ENCODE results near the gene CSNK1G1. TPM values are rescaled to one million over a fixed set of nuclear protein-coding genes. Genes with fewer than 3 reads are reported as not detected.

CSNK1G1 gene
- total and polyA plus RNA-seq, 2 of the 4 experiments (the other 2 are of a cell fraction) = 7.4 to 29.4 TPM

DNA sequence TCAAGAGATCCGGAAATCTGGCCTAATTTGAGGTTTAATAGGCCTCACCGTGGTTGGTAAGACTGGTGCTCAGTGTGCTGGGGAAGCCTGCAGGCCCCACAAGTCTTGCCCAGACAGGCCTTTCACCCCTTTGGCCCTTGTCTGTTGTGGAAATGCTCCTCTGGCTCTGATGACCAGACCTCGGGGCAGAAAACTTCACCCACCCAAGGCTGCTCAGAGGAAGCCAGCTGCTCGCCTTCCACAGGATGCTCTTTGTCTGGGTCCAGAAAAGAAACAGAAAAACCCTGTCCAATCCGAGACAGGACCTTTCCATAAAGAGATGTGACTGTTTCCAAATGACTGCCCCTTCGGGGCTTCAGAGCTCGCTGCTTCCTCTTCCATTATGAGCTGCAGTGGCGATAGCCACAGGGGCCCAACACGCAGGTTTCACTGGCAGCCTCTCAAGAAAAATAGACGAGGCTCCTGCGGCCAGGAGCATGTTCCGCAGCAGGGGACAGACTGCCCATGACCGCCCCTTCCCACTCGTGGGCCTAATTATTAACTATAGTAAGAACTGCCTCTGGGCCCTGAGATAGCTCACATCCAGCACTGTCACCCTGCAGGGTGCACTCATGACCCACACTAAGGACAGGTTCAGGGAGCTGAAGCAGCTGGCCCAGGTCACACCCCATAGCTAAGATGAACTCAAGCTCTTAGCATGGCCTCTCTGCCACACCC, 211.2 kb downstream of the CSNK1G1 start (continued):
- no peak for TF ChIP-seq POLR2A (IDR thresholded peaks at IDR 0.05; ENCODE audit: low read depth, low read length)

DNA sequence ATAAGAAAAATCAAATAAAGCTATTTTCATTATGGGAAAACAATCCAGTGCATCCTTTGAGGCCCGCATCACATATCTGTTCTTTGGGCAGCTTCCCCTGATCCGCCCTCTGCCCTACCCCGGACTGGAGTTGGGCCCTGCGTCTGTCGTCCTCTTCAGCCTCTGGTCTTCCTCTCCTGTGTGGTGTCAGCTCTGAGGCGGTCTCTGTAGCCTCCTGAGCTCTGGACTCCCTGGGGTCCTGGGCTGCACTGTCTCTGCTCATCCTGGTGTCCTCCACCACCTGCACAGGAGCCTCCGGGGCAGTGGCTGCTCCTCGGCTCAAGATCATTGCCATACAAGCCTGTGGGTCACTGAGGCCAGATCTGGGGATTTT, 211.8 kb downstream of the CSNK1G1 start:
- ChIA-PET POLR2A (ENCODE audit: unreplicated experiment) (no interaction called here), CTCF (interaction anchor here (0.9 kb wide), 1 partner anchor 9 kb away, joined by 5 read pairs; no protein-coding TSS in a partner anchor)
- H3K79me1 ChIP-seq (ENCODE audit: low read depth in 1 of 2, low read length in 2 of 2) = no peaks in the 10 kb centered on the region
- no peak overlapping the region for H3K4me2 ChIP-seq (ENCODE audit: low read depth, low read length)
- no TSS peak for BruUV-seq (replicated peaks)
- no peaks in the 10 kb centered on the region for H4K20me1 ChIP-seq (ENCODE audit: insufficient read depth, low read length)
- H3K36me3 ChIP-seq (ENCODE audit: control insufficient read depth, insufficient read depth, low read length) = peaks cover 17% of the 10 kb centered on the region
- H2BK20ac ChIP-seq (ENCODE audit: low read depth, low read length) = no peak overlapping the region
- no peak overlapping the region for H4K8ac ChIP-seq (ENCODE audit: low read depth in 2 of 2, low read length in 2 of 2)
- no peak overlapping the region for H3K18ac ChIP-seq (ENCODE audit: low read depth, low read length)
- TF ChIP-seq RFX5 (IDR thresholded peaks at IDR 0.05; ENCODE audit: low read depth, low read length) = no peak
- TF ChIP-seq RAD21 (IDR thresholded peaks at IDR 0.05; ENCODE audit: low read length) = no peak
- H3K9me3 ChIP-seq (ENCODE audit: control insufficient read depth, insufficient read depth, low read length) = no peaks in the 10 kb centered on the region
- no peak overlapping the region for H3K23ac ChIP-seq (ENCODE audit: low read depth, low read length)
- in situ Hi-C loops (cut with MboI; ENCODE audit: low sequenced_read_pairs) (no loop called here), dilution Hi-C loops (cut with HindIII; ENCODE audit: low sequenced_read_pairs, unreplicated experiment) (no loop called here), intact Hi-C loops (cut with micrococcal nuclease) (no loop called here)
- no peak overlapping the region for H2BK5ac ChIP-seq (ENCODE audit: low read depth, low read length, poor library complexity, severe bottlenecking)
- no peak overlapping the region for H4K91ac ChIP-seq (ENCODE audit: insufficient read depth, low read depth, low read length)
- no peak overlapping the region for H2AK9ac ChIP-seq (replicated peaks; ENCODE audit: low read depth, low read length, poor library complexity)
- 0 out of 2 replicates have a peak, but pooled peaks cover 4% of the 10 kb centered on the region for H3K9me1 ChIP-seq (ENCODE audit: insufficient read depth, low read length)
- no peaks in the 10 kb centered on the region for H3K27me3 ChIP-seq (ENCODE audit: control insufficient read depth, insufficient read depth, low read length)
- no peak overlapping the region for H3K14ac ChIP-seq (replicated peaks; ENCODE audit: low read depth, low read length)
- H2AFZ ChIP-seq (replicated peaks; ENCODE audit: low read length, poor library complexity) = no peak overlapping the region
- no peak overlapping the region for H4K5ac ChIP-seq (ENCODE audit: low read depth, low read length)
- DNase-seq (no peak), ATAC-seq (ENCODE audit: low read depth) (no peak)
- no peak overlapping the region for H3K4me3 ChIP-seq (ENCODE audit: insufficient read depth, low read depth, low read length)
- H2BK15ac ChIP-seq (ENCODE audit: low read depth, low read length) = no peak overlapping the region
- H3K4ac ChIP-seq (ENCODE audit: low read depth, low read length) = no peak overlapping the region
- no peaks in the 10 kb centered on the region; the same call in 1 of the 2 replicates for H3K4me1 ChIP-seq (ENCODE audit: control insufficient read depth, insufficient read depth, low read length)
- no peak overlapping the region for H2AK5ac ChIP-seq (ENCODE audit: low read depth, low read length)
- no peak overlapping the region for H3K56ac ChIP-seq (ENCODE audit: extremely low read depth, insufficient read depth, low read length)
- H3K27ac ChIP-seq (ENCODE audit: insufficient read depth, low read length) = no peak overlapping the region
- WGBS, 2 experiments (ENCODE audit: extremely low coverage in 2 of 2, insufficient read length in 1 of 2) = 92% methylated on average over 6 of the region's 8 CpGs; no CpG with 5 or more reads in 1 of the 2 experiments
- H3K9ac ChIP-seq (ENCODE audit: low read depth, low read length) = no peak overlapping the region
- no peak overlapping the region for H2BK120ac ChIP-seq (ENCODE audit: low read depth, low read length)
